ENCODE measurements around the gene WFDC1.
A peak's percentile ranks its signal among the peaks of the same experiment; 100 is the strongest.

Gene WFDC1

GRCh38 chr16:84303516-84303915 is 8.8 kb downstream of the WFDC1 start:
- no peak for DNase-seq

GRCh38 chr16:84306564-84306963 is 11.9 kb downstream of the WFDC1 start:
- no peak for DNase-seq

- DNase-seq, result no peak
Observed at GRCh38 chr16:84307209-84307954, 12.7 kb downstream of the WFDC1 start.

GRCh38 chr16:84308120-84308519 is 13.4 kb downstream of the WFDC1 start:
- no peak for DNase-seq

- no peak for DNase-seq
Observed at GRCh38 chr16:84310642-84311041, 16.0 kb downstream of the WFDC1 start.

- DNase-seq, result peak; percentile 53
Observed at GRCh38 chr16:84312783-84313382, 18.2 kb downstream of the WFDC1 start.

GRCh38 chr16:84313921-84314320 is 19.2 kb downstream of the WFDC1 start:
- DNase-seq, result no peak

- DNase-seq, result no peak
Observed at GRCh38 chr16:84314373-84314772, 19.7 kb downstream of the WFDC1 start.

- no peak for DNase-seq
Observed at GRCh38 chr16:84314814-84315213, 20.1 kb downstream of the WFDC1 start.

- DNase-seq, result no peak
Observed at GRCh38 chr16:84315422-84315821, 20.7 kb downstream of the WFDC1 start.

GRCh38 chr16:84318091-84318975 is 23.7 kb downstream of the WFDC1 start:
- no peak for DNase-seq

- no peak for DNase-seq
Observed at GRCh38 chr16:84319146-84319760, 24.6 kb downstream of the WFDC1 start.

- no peak for DNase-seq
Observed at GRCh38 chr16:84320511-84320910, 25.8 kb downstream of the WFDC1 start.

GRCh38 chr16:84321932-84322331 is 27.3 kb downstream of the WFDC1 start:
- DNase-seq, result no peak

GRCh38 chr16:84322749-84323148 is 28.1 kb downstream of the WFDC1 start:
- no peak for DNase-seq

- DNase-seq, result no peak
Observed at GRCh38 chr16:84323606-84324005, 28.9 kb downstream of the WFDC1 start.

GRCh38 chr16:84324434-84325262 is 30.0 kb downstream of the WFDC1 start:
- DNase-seq, result no peak

GRCh38 chr16:84326545-84326944 is 31.9 kb downstream of the WFDC1 start:
- no peak for DNase-seq

GRCh38 chr16:84327926-84328505 is 33.3 kb downstream of the WFDC1 start:
- DNase-seq, result no peak

- no peak for DNase-seq
Observed at GRCh38 chr16:84329016-84329415, 34.3 kb downstream of the WFDC1 start.

GRCh38 chr16:84329843-84330684 is 35.4 kb downstream of the WFDC1 start:
- no peak for DNase-seq

Data from COR-L47 (cell line).